Measurements from ENCODE around the gene ADAP1. TPM values are rescaled to one million over a fixed set of nuclear protein-coding genes. Genes with fewer than 3 reads are reported as not detected.

ADAP1 gene
- total RNA-seq, 1 donor from 2014 or later = 0.30 TPM

- Histone ChIP-seq H3K9ac (no peak overlapping the region), H3K36me3 (no peaks in the 10 kb centered on the region), H3K27me3 (no peaks in the 10 kb centered on the region), H3K4me2 (no peak overlapping the region), H3K9me3 (ENCODE audit: low read depth) (no peaks in the 10 kb centered on the region), H3K4me1 (no peaks in the 10 kb centered on the region), H3F3A (ENCODE audit: low read depth) (no peaks in the 10 kb centered on the region), H3K79me2 (ENCODE audit: low read depth) (no peaks in the 10 kb centered on the region), H3K27ac (no peak overlapping the region), H4K20me1 (ENCODE audit: low read depth) (no peaks in the 10 kb centered on the region), H2AFZ (replicated peaks) (no peak overlapping the region), H3K4me3 (no peak overlapping the region)
- TF ChIP-seq EZH2 (IDR thresholded peaks at IDR 0.05) (no peak), EZH2phosphoT487 (IDR thresholded peaks at IDR 0.05) (no peak)
- TF ChIP-seq, protein P1, sequence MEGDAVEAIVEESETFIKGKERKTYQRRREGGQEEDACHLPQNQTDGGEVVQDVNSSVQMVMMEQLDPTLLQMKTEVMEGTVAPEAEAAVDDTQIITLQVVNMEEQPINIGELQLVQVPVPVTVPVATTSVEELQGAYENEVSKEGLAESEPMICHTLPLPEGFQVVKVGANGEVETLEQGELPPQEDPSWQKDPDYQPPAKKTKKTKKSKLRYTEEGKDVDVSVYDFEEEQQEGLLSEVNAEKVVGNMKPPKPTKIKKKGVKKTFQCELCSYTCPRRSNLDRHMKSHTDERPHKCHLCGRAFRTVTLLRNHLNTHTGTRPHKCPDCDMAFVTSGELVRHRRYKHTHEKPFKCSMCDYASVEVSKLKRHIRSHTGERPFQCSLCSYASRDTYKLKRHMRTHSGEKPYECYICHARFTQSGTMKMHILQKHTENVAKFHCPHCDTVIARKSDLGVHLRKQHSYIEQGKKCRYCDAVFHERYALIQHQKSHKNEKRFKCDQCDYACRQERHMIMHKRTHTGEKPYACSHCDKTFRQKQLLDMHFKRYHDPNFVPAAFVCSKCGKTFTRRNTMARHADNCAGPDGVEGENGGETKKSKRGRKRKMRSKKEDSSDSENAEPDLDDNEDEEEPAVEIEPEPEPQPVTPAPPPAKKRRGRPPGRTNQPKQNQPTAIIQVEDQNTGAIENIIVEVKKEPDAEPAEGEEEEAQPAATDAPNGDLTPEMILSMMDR (IDR thresholded peaks at IDR 0.05) = no peak
- DNase-seq (ENCODE audit: low spot score) = no peak
- H3K9me3 Mint-ChIP-seq = no peaks in the 10 kb centered on the region
- no peak overlapping the region for H3K4me3 Mint-ChIP-seq
- no peak overlapping the region for H3K27ac Mint-ChIP-seq
- H3K36me3 Mint-ChIP-seq = no peaks in the 10 kb centered on the region
- peaks cover 4% of the 10 kb centered on the region for H3K4me1 Mint-ChIP-seq
- H3K27me3 Mint-ChIP-seq (ENCODE audit: insufficient read depth, low read depth) = peaks cover 6% of the 10 kb centered on the region
Measured at GRCh38 chr7:931871-932650, 22.4 kb downstream of the ADAP1 start.

GRCh38 chr7:930975-931758 is 23.3 kb downstream of the ADAP1 start:
- Histone ChIP-seq H3K27ac (no peak overlapping the region), H4K20me1 (ENCODE audit: low read depth) (no peaks in the 10 kb centered on the region), H3K9ac (no peak overlapping the region), H3K27me3 (no peaks in the 10 kb centered on the region), H3K4me3 (no peak overlapping the region), H2AFZ (replicated peaks) (no peak overlapping the region), H3K79me2 (ENCODE audit: low read depth) (no peaks in the 10 kb centered on the region), H3K4me2 (no peak overlapping the region), H3K36me3 (no peaks in the 10 kb centered on the region), H3K4me1 (no peaks in the 10 kb centered on the region), H3F3A (ENCODE audit: low read depth) (no peaks in the 10 kb centered on the region), H3K9me3 (ENCODE audit: low read depth) (no peaks in the 10 kb centered on the region)
- H3K4me3 Mint-ChIP-seq = no peak overlapping the region
- no peaks in the 10 kb centered on the region for H3K36me3 Mint-ChIP-seq
- no peaks in the 10 kb centered on the region for H3K9me3 Mint-ChIP-seq
- TF ChIP-seq, protein P1 (IDR thresholded peaks at IDR 0.05) = no peak
- TF ChIP-seq EZH2phosphoT487 (IDR thresholded peaks at IDR 0.05) (no peak), EZH2 (IDR thresholded peaks at IDR 0.05) (no peak)
- peaks cover under 1% of the 10 kb centered on the region for H3K4me1 Mint-ChIP-seq
- peaks cover 6% of the 10 kb centered on the region for H3K27me3 Mint-ChIP-seq (ENCODE audit: insufficient read depth, low read depth)
- DNase-seq (ENCODE audit: low spot score) = no peak
- no peak overlapping the region for H3K27ac Mint-ChIP-seq

- Mint-ChIP-seq H3K36me3 (no peaks in the 10 kb centered on the region), H3K27ac (no peak overlapping the region), H3K27me3 (ENCODE audit: insufficient read depth, low read depth) (peaks cover 6% of the 10 kb centered on the region), H3K9me3 (no peaks in the 10 kb centered on the region), H3K4me3 (no peak overlapping the region), H3K4me1 (no peaks in the 10 kb centered on the region)
- Histone ChIP-seq H3K4me2 (no peak overlapping the region), H3K4me1 (no peaks in the 10 kb centered on the region), H2AFZ (replicated peaks) (no peak overlapping the region), H3K9ac (no peak overlapping the region), H3K4me3 (no peak overlapping the region), H3K36me3 (no peaks in the 10 kb centered on the region), H3K79me2 (ENCODE audit: low read depth) (no peaks in the 10 kb centered on the region), H3K27me3 (no peaks in the 10 kb centered on the region), H4K20me1 (ENCODE audit: low read depth) (no peaks in the 10 kb centered on the region), H3K27ac (no peak overlapping the region), H3F3A (ENCODE audit: low read depth) (no peaks in the 10 kb centered on the region), H3K9me3 (ENCODE audit: low read depth) (no peaks in the 10 kb centered on the region)
- DNase-seq (ENCODE audit: low spot score) = no peak
- TF ChIP-seq EZH2 (IDR thresholded peaks at IDR 0.05) (no peak), EZH2phosphoT487 (IDR thresholded peaks at IDR 0.05) (no peak)
- TF ChIP-seq, protein P1 (IDR thresholded peaks at IDR 0.05) = no peak
Measured at GRCh38 chr7:929311-929711, 25.2 kb downstream of the ADAP1 start.
